Measurements from ENCODE around the gene ASXL3.

- TF ChIP-seq YY1 (IDR thresholded peaks at IDR 0.05; ENCODE audit: insufficient read depth, insufficient read length) (no peak), ZNF274 (IDR thresholded peaks at IDR 0.05; ENCODE audit: low read depth, low read length) (no peak)
Observed at GRCh38 chr18:33584548-33585430, 6.8 kb downstream of the ASXL3 start.

Data from NT2/D1 (cell line).